A549 (cell line): Measurements from ENCODE around the gene DDX3X. TPM values are rescaled to one million over a fixed set of nuclear protein-coding genes. Genes with fewer than 3 reads are reported as not detected.

Experiments used
- ATAC-seq, 2 experiments: fragments of 200-7000 bp in 1 of 2; fragments of >200 bp in 1 of 2; cut with Nextera tagmentation in 1 of 2; cut with Tn5 transposase in 1 of 2; 3 replicates each; pipeline versions ENCODE4 v1.8.0 to v1.9.1; 2018 to 2020; ENCODE audit warnings: mild to moderate bottlenecking in 1 of 2, moderate library complexity in 1 of 2
- CTCF ChIA-PET: fragments of 300-600 bp; sonication (Branson Sonifier 250); formaldehyde crosslinking; extraction: SDS; loops from one replicate; lab custom pipeline; 2021; ENCODE audit warnings: antibody characterized with exemption, inconsistent platforms; lab: Yijun Ruan, JAX
- POLR2A ChIA-PET: fragments of 350-600 bp; formaldehyde crosslinking; extraction: SDS; loops from one replicate; lab custom pipeline; 2021; ENCODE audit warnings: antibody characterized with exemption, inconsistent platforms; lab: Yijun Ruan, JAX
- DNase-seq, 2 experiments: peaks; one replicate each; pipeline versions ENCODE4 v3.0.0 to v3.0.0-alpha.2; 2011 to 2016; ENCODE audit warnings: low read depth in 1 of 2, low spot score in 1 of 2
- FAIRE-seq: peaks from 2 replicates; lab custom pipeline; 2011; peaks lifted over from hg19 to GRCh38; lab: Jason Lieb, UNC
- H3K27ac ChIP-seq, 2 experiments: fragments of >200 bp; sonication (Bioruptor Twin); formaldehyde crosslinking; 3 replicates each; pipeline ENCODE4 v1.5.1; 2016 to 2017
- H3K4me1 ChIP-seq: fragments of >200 bp; sonication (Bioruptor Twin); formaldehyde crosslinking; 3 replicates; pipeline ENCODE4 v1.6.1; 2016
- H3K4me2 ChIP-seq: fragments of >200 bp; sonication (Bioruptor Twin); formaldehyde crosslinking; 3 replicates; pipeline ENCODE4 v1.6.1; 2016
- H3K4me3 ChIP-seq: fragments of >200 bp; sonication (Bioruptor Twin); formaldehyde crosslinking; 3 replicates; pipeline ENCODE4 v1.5.1; 2016
- H3K9me3 ChIP-seq: fragments of >200 bp; sonication (Bioruptor Twin); formaldehyde crosslinking; 3 replicates; pipeline ENCODE4 v1.6.1; 2016
- CBX8 ChIP-seq: fragments of 200-600 bp; sonication (generic); IDR thresholded peaks from 2 replicates; pipeline ENCODE4 v1.6.1; 2016
- CEBPB ChIP-seq, 2 experiments: fragments of >200 bp in 1 of 2; sonication (Bioruptor Twin) in 1 of 2; formaldehyde crosslinking in 1 of 2; IDR thresholded peaks; 2 replicates each; pipeline ENCODE4 v1.6.1; 2012 to 2016
- FOSB ChIP-seq: fragments of 250-450 bp; sonication (Bioruptor Pico); IDR thresholded peaks from 2 replicates; pipeline ENCODE4 v1.5.0; 2020; ENCODE audit warnings: mild to moderate bottlenecking, moderate library complexity
- FOXS1 ChIP-seq: fragments of 250-450 bp; sonication (Bioruptor Pico); IDR thresholded peaks from 2 replicates; pipeline ENCODE4 v1.5.0; 2020; ENCODE audit warnings: mild to moderate bottlenecking, moderate library complexity
- GATA3 ChIP-seq: IDR thresholded peaks from 2 replicates; pipeline ENCODE4 v1.6.1; 2012; ENCODE audit warnings: borderline replicate concordance
- HDAC2 ChIP-seq: fragments of 200-600 bp; sonication (generic); IDR thresholded peaks from 2 replicates; pipeline ENCODE4 v1.6.1; 2016
- HEYL ChIP-seq: fragments of 250-450 bp; sonication (Bioruptor Pico); IDR thresholded peaks from 2 replicates; pipeline ENCODE4 v1.8.0; 2021; ENCODE audit warnings: mild to moderate bottlenecking, moderate library complexity
- JUN ChIP-seq, 2 experiments: fragments of >200 bp; sonication (Bioruptor Twin); formaldehyde crosslinking; IDR thresholded peaks; 2 replicates in 1 of 2; 3 replicates in 1 of 2; pipeline ENCODE4 v1.6.1; 2016 to 2017
- KDM1A ChIP-seq: fragments of 200-600 bp; sonication (generic); IDR thresholded peaks from 2 replicates; pipeline ENCODE4 v1.6.1; 2016; ENCODE audit warnings: low read depth, mild to moderate bottlenecking
- KDM5A ChIP-seq: fragments of 200-600 bp; sonication (generic); IDR thresholded peaks from 2 replicates; pipeline ENCODE4 v1.6.1; 2016; ENCODE audit warnings: antibody characterized with exemption, mild to moderate bottlenecking
- POLR2A ChIP-seq: IDR thresholded peaks from 2 replicates; pipeline ENCODE4 v1.6.1; 2012; ENCODE audit warnings: mild to moderate bottlenecking, low read length
- RAD21 ChIP-seq, 2 experiments: fragments of >200 bp in 1 of 2; sonication (Bioruptor Twin) in 1 of 2; formaldehyde crosslinking in 1 of 2; IDR thresholded peaks in 1 of 2; conservative IDR thresholded peaks in 1 of 2; 2 replicates in 1 of 2; 3 replicates in 1 of 2; pipeline ENCODE4 v1.6.1; 2012 to 2018; ENCODE audit warnings: inconsistent platforms in 1 of 2
- RFX5 ChIP-seq: fragments of 450-650 bp; IDR thresholded peaks from 2 replicates; pipeline ENCODE4 v1.7.1; 2014; ENCODE audit warnings: antibody characterized with exemption, mild to moderate bottlenecking, moderate library complexity
- RNF2 ChIP-seq: fragments of 200-600 bp; sonication (generic); IDR thresholded peaks from 2 replicates; pipeline ENCODE4 v1.6.1; 2016; ENCODE audit warnings: low read depth, mild to moderate bottlenecking, antibody characterized with exemption, moderate library complexity, borderline replicate concordance
- TP53 ChIP-seq: fragments of 250-450 bp; sonication (Bioruptor Pico); IDR thresholded peaks from 2 replicates; pipeline ENCODE4 v1.5.0; 2021; ENCODE audit warnings: mild to moderate bottlenecking, moderate library complexity
- ZNF302 ChIP-seq: fragments of 250-450 bp; sonication (Bioruptor Pico); IDR thresholded peaks from 2 replicates; pipeline ENCODE4 v1.9.0; 2021; ENCODE audit warnings: inconsistent platforms, mild to moderate bottlenecking, moderate library complexity
- WGBS: methylation state at CpG from one replicate; pipeline ENCODE4 v1.1.6; 2017; ENCODE audit errors: missing lambda C conversion rate; 5-methylcytosine and 5-hydroxymethylcytosine counted together
- polyA plus RNA-seq, 4 experiments: library from polyadenylated mRNA; depleted of rRNA in 3 of 4; stranded (reverse); fragments of >200 nt; fragmentation: RNase III in 1 of 4; extraction: RNeasy Plus Mini Kit Qiagen cat#74134 plus additional on column Dnase treatment in 1 of 4; gene quantifications; 2 replicates in 3 of 4; 3 replicates in 1 of 4; pipeline ENCODE4 v1.2.3, GENCODE V29; 2011 to 2017
- TF ChIP-seq, protein P1 (sequence below): fragments of 450-650 bp; IDR thresholded peaks from 2 replicates; pipeline ENCODE4 v1.6.1; 2014; ENCODE audit warnings: antibody characterized with exemption
- TF ChIP-seq, protein P2 (sequence below): fragments of >200 bp; sonication (Bioruptor Twin); formaldehyde crosslinking; IDR thresholded peaks from 3 replicates; pipeline ENCODE4 v1.5.1; 2016
- TF ChIP-seq, protein P3 (sequence below): fragments of 150-350 bp; IDR thresholded peaks from 2 replicates; pipeline ENCODE4 v1.6.1; 2014; ENCODE audit warnings: low read depth, mild to moderate bottlenecking, low read length
- TF ChIP-seq, protein P4 (sequence below): fragments of >200 bp; sonication (Bioruptor Twin); formaldehyde crosslinking; IDR thresholded peaks from 2 replicates; pipeline ENCODE4 v1.6.1; 2016
- TF ChIP-seq, protein P5 (sequence below): IDR thresholded peaks from 2 replicates; pipeline ENCODE4 v1.6.1; 2012; ENCODE audit warnings: low read depth, borderline replicate concordance
- TF ChIP-seq, protein P6 (sequence below): fragments of >200 bp; sonication (Bioruptor Twin); formaldehyde crosslinking; IDR thresholded peaks from 3 replicates; pipeline ENCODE4 v1.6.1; 2016
- TF ChIP-seq, protein P7 (sequence below): fragments of 250-450 bp; sonication (Bioruptor Pico); IDR thresholded peaks from 2 replicates; pipeline ENCODE4 v1.5.0; 2021; ENCODE audit warnings: mild to moderate bottlenecking, moderate library complexity, borderline replicate concordance

The DDX3X gene
- polyA plus RNA-seq, 2 of the 4 experiments (the other 2 are of a cell fraction) = 216 to 341 TPM

DNA sequence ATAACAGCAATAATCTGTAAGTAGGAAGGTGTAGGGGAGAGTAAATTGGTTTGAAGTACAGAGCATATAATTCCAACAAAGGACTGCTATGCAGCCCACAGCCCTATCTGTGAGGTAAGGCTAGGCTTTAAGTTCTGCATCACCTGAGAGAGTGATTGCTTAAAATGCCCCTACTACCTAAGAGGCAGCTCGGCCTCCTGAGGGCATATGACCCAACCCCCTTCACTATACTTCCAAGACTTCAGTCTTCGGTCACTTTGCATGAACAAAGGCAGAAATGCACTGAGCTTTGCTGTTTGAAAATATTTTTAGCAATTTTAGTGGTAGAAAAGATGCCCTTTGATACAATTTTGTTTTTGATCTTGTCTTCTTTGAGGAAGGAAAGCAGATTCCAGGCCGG lies 4.9 kb upstream of the DDX3X start (continued):
- TF ChIP-seq, protein P1, sequence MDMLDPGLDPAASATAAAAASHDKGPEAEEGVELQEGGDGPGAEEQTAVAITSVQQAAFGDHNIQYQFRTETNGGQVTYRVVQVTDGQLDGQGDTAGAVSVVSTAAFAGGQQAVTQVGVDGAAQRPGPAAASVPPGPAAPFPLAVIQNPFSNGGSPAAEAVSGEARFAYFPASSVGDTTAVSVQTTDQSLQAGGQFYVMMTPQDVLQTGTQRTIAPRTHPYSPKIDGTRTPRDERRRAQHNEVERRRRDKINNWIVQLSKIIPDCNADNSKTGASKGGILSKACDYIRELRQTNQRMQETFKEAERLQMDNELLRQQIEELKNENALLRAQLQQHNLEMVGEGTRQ = no peak
- TF ChIP-seq GATA3 (no peak), RNF2 (no peak), KDM1A (no peak), HEYL (CRISPR knock-in tag) (no peak)
- TF ChIP-seq, all 56 proteins: peak for 0

DNA sequence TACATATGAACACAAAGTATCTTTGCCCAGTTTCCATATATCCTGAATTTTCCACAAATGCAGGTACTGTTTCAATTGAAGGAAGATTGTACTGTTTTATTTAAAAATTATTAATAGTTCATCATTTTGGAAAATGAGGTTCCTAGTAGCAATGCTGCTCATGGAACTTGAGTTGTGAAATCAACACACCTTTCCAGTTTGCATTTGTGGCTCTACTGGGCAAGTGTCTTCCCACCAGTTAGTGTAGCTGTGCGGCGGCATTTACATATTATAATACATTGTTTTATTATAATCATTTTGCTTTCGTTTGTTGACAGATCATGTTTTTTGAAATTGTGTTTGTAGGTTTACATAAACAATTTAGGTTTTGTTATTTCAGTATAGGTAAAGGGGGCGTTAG lies 2.0 kb upstream of the DDX3X start:
- peak in 1 of 2 experiments; percentile 17 for DNase-seq
- TF ChIP-seq FOSB (CRISPR knock-in tag) (no peak), ZNF302 (CRISPR knock-in tag) (no peak), FOXS1 (CRISPR knock-in tag) (no peak), TP53 (CRISPR knock-in tag) (no peak), CEBPB (IDR thresholded peaks at IDR 0.05) (0 out of 4 replicates have a peak, but pooled peaks of 1 of the 2 experiments have one; percentile 12)
- TF ChIP-seq, protein P2, sequence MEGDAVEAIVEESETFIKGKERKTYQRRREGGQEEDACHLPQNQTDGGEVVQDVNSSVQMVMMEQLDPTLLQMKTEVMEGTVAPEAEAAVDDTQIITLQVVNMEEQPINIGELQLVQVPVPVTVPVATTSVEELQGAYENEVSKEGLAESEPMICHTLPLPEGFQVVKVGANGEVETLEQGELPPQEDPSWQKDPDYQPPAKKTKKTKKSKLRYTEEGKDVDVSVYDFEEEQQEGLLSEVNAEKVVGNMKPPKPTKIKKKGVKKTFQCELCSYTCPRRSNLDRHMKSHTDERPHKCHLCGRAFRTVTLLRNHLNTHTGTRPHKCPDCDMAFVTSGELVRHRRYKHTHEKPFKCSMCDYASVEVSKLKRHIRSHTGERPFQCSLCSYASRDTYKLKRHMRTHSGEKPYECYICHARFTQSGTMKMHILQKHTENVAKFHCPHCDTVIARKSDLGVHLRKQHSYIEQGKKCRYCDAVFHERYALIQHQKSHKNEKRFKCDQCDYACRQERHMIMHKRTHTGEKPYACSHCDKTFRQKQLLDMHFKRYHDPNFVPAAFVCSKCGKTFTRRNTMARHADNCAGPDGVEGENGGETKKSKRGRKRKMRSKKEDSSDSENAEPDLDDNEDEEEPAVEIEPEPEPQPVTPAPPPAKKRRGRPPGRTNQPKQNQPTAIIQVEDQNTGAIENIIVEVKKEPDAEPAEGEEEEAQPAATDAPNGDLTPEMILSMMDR = no peak
- TF ChIP-seq, protein P1 = no peak
- TF ChIP-seq, all 56 proteins: peak for 1
- peak overlapping the region; percentile 97 to 100 for H3K27ac ChIP-seq
- peaks cover 4% of the 10 kb centered on the region; the same call in 2 of the 3 replicates for H3K4me1 ChIP-seq
- 19% methylated on average over 4 of the region's 4 CpGs for WGBS
- ChIA-PET CTCF (interaction anchor here (1.2 kb wide), 1 partner anchor 37 kb away, joined by 3 read pairs; no protein-coding TSS in a partner anchor), POLR2A (interaction anchor here (1.0 kb wide), 1 partner anchor 8 kb away, joined by 3 read pairs; no protein-coding TSS in a partner anchor)
- ATAC-seq = no peak
- no peak for FAIRE-seq
- no peaks in the 10 kb centered on the region for H3K9me3 ChIP-seq
- H3K4me2 ChIP-seq = peak overlapping the region; percentile 96
- H3K4me3 ChIP-seq = peak overlapping the region; percentile 95

DNA sequence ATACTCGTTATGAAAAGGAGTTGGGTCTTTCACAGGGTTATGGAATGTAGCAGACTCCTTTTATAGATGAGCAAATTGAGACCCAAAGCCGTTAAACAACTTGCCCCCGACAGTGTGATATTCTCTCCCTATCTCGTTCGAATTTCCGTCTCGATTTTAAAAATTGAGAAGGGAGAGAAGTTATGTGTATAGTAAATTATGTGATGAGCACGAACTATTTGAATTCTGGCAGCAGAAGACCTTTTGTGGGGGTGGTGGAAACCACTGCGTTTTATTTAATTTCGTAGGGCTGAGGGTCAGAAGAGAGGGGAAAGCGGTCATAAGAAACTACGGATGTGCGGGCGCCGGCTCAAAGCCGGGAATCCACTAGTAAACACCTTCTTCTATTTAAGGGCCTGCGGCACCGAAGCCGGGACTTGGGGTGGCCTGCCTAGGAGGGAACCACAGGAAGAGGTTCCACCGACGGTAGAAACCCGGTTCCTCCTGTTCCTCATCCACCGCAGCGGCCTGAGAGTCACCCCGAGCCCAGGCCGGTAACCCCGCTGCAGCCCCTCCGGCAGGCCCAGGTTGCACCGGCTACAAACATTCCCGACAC lies 1.5 kb upstream of the DDX3X start:
- H3K9me3 ChIP-seq = no peaks in the 10 kb centered on the region
- DNase-seq = peak in 1 of 2 experiments; percentile 49
- FAIRE-seq = no peak
- peak overlapping the region; percentile 97 to 100 for H3K27ac ChIP-seq
- WGBS = 2% methylated on average over 30 of the region's 30 CpGs
- peak overlapping the region; percentile 96 for H3K4me2 ChIP-seq
- POLR2A ChIA-PET = no interaction called here
- peaks cover 8% of the 10 kb centered on the region; the same call in 2 of the 3 replicates for H3K4me1 ChIP-seq
- CTCF ChIA-PET = no interaction called here
- H3K4me3 ChIP-seq = peak overlapping the region; percentile 95
- peak; percentile 6; a peak in 3 of 6 replicates for ATAC-seq
- TF ChIP-seq RAD21 (conservative IDR thresholded peaks at IDR 0.05 in 1 of 2, IDR thresholded peaks at IDR 0.05 in 1 of 2) (no peak), RFX5 (no peak), CBX8 (no peak), JUN (IDR thresholded peaks at IDR 0.05) (no peak; a peak in 1 of 5 replicates), FOXS1 (CRISPR knock-in tag) (no peak), HDAC2 (no peak), POLR2A (no peak), KDM5A (no peak), GATA3 (no peak; the same call in 1 of the 2 replicates), RNF2 (no peak)
- TF ChIP-seq, protein P3, sequence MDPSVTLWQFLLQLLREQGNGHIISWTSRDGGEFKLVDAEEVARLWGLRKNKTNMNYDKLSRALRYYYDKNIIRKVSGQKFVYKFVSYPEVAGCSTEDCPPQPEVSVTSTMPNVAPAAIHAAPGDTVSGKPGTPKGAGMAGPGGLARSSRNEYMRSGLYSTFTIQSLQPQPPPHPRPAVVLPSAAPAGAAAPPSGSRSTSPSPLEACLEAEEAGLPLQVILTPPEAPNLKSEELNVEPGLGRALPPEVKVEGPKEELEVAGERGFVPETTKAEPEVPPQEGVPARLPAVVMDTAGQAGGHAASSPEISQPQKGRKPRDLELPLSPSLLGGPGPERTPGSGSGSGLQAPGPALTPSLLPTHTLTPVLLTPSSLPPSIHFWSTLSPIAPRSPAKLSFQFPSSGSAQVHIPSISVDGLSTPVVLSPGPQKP = no peak
- TF ChIP-seq, protein P4, sequence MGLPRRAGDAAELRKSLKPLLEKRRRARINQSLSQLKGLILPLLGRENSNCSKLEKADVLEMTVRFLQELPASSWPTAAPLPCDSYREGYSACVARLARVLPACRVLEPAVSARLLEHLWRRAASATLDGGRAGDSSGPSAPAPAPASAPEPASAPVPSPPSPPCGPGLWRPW = no peak
- TF ChIP-seq, protein P5, sequence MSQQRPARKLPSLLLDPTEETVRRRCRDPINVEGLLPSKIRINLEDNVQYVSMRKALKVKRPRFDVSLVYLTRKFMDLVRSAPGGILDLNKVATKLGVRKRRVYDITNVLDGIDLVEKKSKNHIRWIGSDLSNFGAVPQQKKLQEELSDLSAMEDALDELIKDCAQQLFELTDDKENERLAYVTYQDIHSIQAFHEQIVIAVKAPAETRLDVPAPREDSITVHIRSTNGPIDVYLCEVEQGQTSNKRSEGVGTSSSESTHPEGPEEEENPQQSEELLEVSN = no peak
- TF ChIP-seq, protein P6, sequence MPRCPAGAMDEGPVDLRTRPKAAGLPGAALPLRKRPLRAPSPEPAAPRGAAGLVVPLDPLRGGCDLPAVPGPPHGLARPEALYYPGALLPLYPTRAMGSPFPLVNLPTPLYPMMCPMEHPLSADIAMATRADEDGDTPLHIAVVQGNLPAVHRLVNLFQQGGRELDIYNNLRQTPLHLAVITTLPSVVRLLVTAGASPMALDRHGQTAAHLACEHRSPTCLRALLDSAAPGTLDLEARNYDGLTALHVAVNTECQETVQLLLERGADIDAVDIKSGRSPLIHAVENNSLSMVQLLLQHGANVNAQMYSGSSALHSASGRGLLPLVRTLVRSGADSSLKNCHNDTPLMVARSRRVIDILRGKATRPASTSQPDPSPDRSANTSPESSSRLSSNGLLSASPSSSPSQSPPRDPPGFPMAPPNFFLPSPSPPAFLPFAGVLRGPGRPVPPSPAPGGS = no peak
- TF ChIP-seq, protein P7, sequence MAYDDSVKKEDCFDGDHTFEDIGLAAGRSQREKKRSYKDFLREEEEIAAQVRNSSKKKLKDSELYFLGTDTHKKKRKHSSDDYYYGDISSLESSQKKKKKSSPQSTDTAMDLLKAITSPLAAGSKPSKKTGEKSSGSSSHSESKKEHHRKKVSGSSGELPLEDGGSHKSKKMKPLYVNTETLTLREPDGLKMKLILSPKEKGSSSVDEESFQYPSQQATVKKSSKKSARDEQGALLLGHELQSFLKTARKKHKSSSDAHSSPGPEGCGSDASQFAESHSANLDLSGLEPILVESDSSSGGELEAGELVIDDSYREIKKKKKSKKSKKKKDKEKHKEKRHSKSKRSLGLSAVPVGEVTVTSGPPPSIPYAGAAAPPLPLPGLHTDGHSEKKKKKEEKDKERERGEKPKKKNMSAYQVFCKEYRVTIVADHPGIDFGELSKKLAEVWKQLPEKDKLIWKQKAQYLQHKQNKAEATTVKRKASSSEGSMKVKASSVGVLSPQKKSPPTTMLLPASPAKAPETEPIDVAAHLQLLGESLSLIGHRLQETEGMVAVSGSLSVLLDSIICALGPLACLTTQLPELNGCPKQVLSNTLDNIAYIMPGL = no peak
